Measurements from ENCODE around the gene COPB2.
"Not testable (repeated sequence)": the region's sequence is repeated elsewhere in the genome, so short reads cannot be mapped to it uniquely, and the experiment has no call there.

The COPB2 gene

DNA sequence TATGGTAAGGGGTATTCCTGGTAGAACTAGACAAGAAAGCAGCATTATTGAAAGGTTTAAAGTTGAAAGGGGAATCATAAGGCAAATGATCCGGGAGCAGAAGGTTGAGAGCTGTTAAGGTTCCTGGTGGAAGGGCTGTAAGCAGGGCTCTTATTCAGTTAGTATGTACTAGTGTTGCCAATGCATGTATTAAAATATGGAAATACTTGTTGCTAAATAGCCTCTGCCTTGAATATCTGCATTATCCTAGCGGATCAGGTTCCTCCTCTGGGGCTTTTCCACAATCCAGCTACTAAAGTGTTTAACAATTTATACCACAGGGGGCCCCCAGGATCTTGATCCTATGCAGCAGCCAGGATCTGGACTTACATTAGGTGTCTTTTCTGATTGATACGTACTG lies 7.3 kb upstream of the COPB2 start:
- H3K4me3 ChIP-seq (replicated peaks in 1 of 2; ENCODE audit: low read depth in 2 of 2, low read length in 2 of 2): no peak overlapping the region
- no peak for DNase-seq (ENCODE audit: low read depth in 2 of 2)
- TF ChIP-seq, protein P1, sequence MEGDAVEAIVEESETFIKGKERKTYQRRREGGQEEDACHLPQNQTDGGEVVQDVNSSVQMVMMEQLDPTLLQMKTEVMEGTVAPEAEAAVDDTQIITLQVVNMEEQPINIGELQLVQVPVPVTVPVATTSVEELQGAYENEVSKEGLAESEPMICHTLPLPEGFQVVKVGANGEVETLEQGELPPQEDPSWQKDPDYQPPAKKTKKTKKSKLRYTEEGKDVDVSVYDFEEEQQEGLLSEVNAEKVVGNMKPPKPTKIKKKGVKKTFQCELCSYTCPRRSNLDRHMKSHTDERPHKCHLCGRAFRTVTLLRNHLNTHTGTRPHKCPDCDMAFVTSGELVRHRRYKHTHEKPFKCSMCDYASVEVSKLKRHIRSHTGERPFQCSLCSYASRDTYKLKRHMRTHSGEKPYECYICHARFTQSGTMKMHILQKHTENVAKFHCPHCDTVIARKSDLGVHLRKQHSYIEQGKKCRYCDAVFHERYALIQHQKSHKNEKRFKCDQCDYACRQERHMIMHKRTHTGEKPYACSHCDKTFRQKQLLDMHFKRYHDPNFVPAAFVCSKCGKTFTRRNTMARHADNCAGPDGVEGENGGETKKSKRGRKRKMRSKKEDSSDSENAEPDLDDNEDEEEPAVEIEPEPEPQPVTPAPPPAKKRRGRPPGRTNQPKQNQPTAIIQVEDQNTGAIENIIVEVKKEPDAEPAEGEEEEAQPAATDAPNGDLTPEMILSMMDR (IDR thresholded peaks at IDR 0.05; ENCODE audit: low read depth, low read length): no peak

DNA sequence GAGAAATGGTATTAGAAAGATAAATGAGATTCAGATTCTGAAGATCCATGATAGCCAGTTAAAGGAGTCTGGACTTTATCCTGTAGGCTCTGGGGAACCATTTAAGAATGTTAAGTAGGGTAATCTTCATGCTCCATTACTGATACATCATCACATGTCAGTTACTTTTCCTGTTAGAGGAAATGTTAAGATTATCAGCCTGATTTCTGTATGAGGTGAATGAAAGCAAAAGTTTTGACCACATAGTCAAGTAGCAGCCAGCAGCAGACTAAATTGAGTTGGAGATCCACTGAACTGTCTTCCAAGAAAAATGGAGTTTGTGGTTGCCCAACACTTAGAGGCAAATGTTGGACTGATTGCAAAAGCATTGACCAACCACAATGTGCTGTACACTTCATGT lies 4.7 kb upstream of the COPB2 start:
- DNase-seq (ENCODE audit: low read depth in 2 of 2): peak in 1 of 2 donors; percentile 14
- no peak overlapping the region for H3K4me3 ChIP-seq (replicated peaks in 1 of 2; ENCODE audit: low read depth in 2 of 2, low read length in 2 of 2)
- TF ChIP-seq, protein P1 (IDR thresholded peaks at IDR 0.05; ENCODE audit: low read depth, low read length): no peak

DNA sequence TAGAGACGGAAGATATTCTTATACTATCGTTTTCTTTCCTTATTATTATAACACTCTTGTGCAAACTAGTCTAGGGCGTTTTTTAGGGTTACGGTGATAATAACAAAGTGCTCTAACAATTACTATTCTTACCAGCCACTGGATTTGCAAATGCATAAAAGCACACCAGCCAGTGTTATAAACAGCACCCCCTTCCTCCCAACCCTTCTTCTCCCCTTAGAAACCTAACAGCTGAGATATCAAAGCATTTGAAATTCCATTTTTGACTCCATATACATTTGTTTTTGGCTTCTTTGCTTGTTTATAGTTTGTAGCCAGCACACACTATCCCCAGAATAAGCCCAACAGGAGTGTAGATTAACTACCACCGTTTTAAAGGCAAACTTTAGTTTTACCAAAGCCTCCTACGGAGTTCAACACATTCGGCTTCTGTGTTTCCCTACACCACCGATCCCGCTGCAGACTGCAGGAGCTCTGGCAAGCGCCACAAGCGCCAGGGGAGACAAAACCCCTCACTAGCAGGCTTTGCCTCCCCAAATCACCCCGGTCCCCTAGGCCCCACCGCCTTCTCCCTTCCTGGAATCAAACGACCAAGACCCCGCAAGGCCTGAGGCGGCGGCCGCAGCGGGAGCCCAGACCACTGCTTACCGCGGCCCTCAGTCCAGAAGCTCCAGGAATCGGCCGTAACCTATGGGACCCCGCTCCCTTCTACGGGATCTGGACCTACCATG lies 461 bp downstream of the COPB2 start:
- peak in 1 of 2 donors; percentile 14 for DNase-seq (ENCODE audit: low read depth in 2 of 2)
- H3K4me3 ChIP-seq (replicated peaks in 1 of 2; ENCODE audit: low read depth in 2 of 2, low read length in 2 of 2): peak overlapping the region; percentile 79 to 89
- TF ChIP-seq, protein P1 (IDR thresholded peaks at IDR 0.05; ENCODE audit: low read depth, low read length): no peak

DNA sequence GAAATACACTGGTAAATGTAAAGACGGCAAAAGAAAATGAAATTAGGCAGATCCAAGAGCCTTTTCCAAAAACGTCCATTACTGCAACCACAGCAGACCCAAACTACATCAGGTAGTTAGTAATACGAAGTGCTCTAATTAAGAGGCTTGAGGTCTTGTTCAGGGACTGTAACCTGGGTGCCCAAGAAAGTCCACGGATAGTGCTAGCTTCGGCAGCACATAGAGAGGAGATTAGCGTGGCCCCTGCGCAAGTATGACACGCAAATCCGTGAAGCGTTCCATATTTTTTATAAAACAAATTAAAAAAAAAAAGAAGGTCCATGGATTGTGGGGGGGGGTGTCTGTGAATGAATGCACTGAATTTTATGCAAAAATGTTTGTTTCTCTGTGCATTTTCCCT lies 1.4 kb downstream of the COPB2 start:
- DNase-seq (ENCODE audit: low read depth in 2 of 2): no peak
- H3K4me3 ChIP-seq (replicated peaks in 1 of 2; ENCODE audit: low read depth in 2 of 2, low read length in 2 of 2): peak overlapping the region; percentile 79 to 89
- TF ChIP-seq, protein P1 (IDR thresholded peaks at IDR 0.05; ENCODE audit: low read depth, low read length): no peak

DNA sequence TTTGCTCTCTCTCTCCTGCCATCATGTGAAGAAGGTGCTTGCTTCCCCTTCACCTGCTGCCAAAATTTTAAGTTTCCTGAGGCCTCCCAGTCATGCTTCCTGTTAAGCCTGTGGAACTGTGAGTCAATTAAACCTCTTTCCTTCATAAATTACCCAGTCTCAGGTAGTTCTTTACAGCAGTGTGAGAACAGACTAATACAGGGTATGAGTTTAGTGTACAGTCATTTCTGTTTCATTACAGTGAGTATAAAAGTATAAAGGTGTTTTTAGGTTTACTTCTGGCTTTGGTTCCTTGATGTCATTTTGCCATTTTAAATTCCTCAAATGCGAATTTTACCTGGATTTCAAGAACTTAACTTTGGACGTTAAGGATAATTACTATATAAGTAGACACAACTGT lies 7.2 kb downstream of the COPB2 start:
- H3K4me3 ChIP-seq (replicated peaks in 1 of 2; ENCODE audit: low read depth in 2 of 2, low read length in 2 of 2); DNase-seq (ENCODE audit: low read depth in 2 of 2): not testable (repeated sequence)

DNA sequence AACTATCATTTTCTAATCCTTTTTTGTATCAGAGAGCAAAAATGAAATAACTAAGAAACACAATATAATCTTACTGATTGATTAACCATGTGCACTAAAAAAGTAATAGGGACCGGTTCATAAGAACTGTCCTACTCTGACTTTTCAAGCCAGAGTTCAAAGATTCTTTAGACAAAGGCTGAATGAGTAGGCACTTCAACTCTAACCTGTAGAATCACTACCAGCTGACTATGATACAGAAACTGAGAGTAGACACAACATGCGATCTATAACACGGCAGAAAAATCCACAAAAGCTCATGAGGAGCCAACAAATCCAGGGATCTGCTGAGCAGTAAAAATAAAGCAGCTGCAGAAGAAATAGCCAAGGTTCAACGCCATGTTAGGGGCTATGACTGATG lies 8.9 kb downstream of the COPB2 start:
- TF ChIP-seq, protein P1 (IDR thresholded peaks at IDR 0.05; ENCODE audit: low read depth, low read length): no peak
- no peak for DNase-seq (ENCODE audit: low read depth in 2 of 2)
- no peak overlapping the region for H3K4me3 ChIP-seq (replicated peaks in 1 of 2; ENCODE audit: low read depth in 2 of 2, low read length in 2 of 2)

DNA sequence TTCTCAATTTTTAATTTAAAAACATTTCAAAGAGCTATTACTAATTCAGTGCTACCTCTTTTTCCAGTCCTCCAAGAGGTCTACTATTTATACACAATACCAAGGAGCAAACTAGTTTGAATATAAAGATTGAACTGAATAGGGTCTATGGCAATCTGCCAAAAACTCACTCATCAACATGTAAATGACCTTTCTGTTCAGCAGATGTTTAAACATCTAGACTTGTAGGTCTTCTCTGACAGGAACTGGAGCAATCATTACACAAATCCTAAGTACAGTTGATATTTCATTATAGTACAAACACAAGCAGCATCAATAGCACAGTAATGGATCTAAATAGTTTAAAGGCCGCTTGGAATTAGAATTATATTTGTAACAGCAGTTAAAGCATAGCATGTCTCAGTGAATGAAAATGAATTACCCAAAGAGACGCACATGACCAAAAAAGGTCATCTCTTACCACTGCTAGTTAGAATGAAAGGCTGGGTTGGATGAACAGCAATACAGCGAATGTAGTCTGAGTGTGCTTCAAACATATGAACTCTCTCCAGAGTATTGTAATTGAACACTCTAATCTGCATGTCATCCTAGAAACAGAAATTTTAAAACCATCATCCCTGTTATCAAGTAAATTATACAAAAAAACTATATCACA lies 10.7 kb downstream of the COPB2 start:
- TF ChIP-seq, protein P1 (IDR thresholded peaks at IDR 0.05; ENCODE audit: low read depth, low read length): no peak
- H3K4me3 ChIP-seq (replicated peaks in 1 of 2; ENCODE audit: low read depth in 2 of 2, low read length in 2 of 2): no peak overlapping the region
- DNase-seq (ENCODE audit: low read depth in 2 of 2): no peak

Data from cardiac fibroblast (primary cell).